Measurements from ENCODE around the gene ARID5B. TPM values are rescaled to one million over a fixed set of nuclear protein-coding genes. Genes with fewer than 3 reads are reported as not detected.

ARID5B gene
- total and polyA plus RNA-seq, 2 donors (not counting 1 experiment from before 2014, with no cell fraction given) = 118 to 145 TPM

GRCh38 chr10:62057850-62058249 is 156.4 kb downstream of the ARID5B start:
- no peak for TF ChIP-seq EZH2 (IDR thresholded peaks at IDR 0.05; ENCODE audit: low read length, missing control alignments)
- TF ChIP-seq CTCF (conservative IDR thresholded peaks at IDR 0.05 in 1 of 2, IDR thresholded peaks at IDR 0.05 in 1 of 2; ENCODE audit: low read depth in 1 of 2, low read length in 2 of 2) = no peak
- H3K9me3 ChIP-seq (ENCODE audit: control insufficient read depth, insufficient read depth, low read depth, low read length) = no peaks in the 10 kb centered on the region
- H3K9ac ChIP-seq (ENCODE audit: insufficient read depth, low read length) = no peak overlapping the region
- no peak for DNase-seq (ENCODE audit: low read depth in 2 of 2)
- peaks cover 30% of the 10 kb centered on the region for H3K4me1 ChIP-seq (ENCODE audit: control insufficient read depth, extremely low read depth, insufficient read depth, low read length)
- peaks cover 98% of the 10 kb centered on the region for H3K79me2 ChIP-seq (ENCODE audit: control insufficient read depth, insufficient read depth, low read length)
- peak overlapping the region; percentile 64 for H3K27ac ChIP-seq (ENCODE audit: insufficient read depth, low read length)
- no peak overlapping the region for H2AFZ ChIP-seq (ENCODE audit: low read length)
- H3K27me3 ChIP-seq (ENCODE audit: control insufficient read depth, insufficient read depth, low read length) = no peaks in the 10 kb centered on the region
- H3K4me3 ChIP-seq (replicated peaks in 1 of 4; ENCODE audit: control extremely low read depth in 1 of 4, insufficient read depth in 1 of 4, low read depth in 3 of 4, low read length in 4 of 4) = peak overlapping the region; percentile 2 to 79 (median 9)
- H3K4me2 ChIP-seq (ENCODE audit: extremely low read depth, insufficient read depth, low read length) = peak overlapping the region; percentile 80
- H4K20me1 ChIP-seq (ENCODE audit: control insufficient read depth, extremely low read depth, insufficient read depth, low read length) = no peaks in the 10 kb centered on the region
- peaks cover 27% of the 10 kb centered on the region for H3K36me3 ChIP-seq (ENCODE audit: control insufficient read depth, insufficient read depth, low read length)

- Histone ChIP-seq H3K36me3 (ENCODE audit: control insufficient read depth, insufficient read depth, low read length) (peaks cover 21% of the 10 kb centered on the region), H3K9me3 (ENCODE audit: control insufficient read depth, insufficient read depth, low read depth, low read length) (no peaks in the 10 kb centered on the region), H3K79me2 (ENCODE audit: control insufficient read depth, insufficient read depth, low read length) (peaks cover 94% of the 10 kb centered on the region), H4K20me1 (ENCODE audit: control insufficient read depth, extremely low read depth, insufficient read depth, low read length) (no peaks in the 10 kb centered on the region), H3K4me2 (ENCODE audit: extremely low read depth, insufficient read depth, low read length) (peak overlapping the region; percentile 80), H3K27ac (ENCODE audit: insufficient read depth, low read length) (peak overlapping the region; percentile 6), H3K9ac (ENCODE audit: insufficient read depth, low read length) (no peak overlapping the region), H3K4me1 (ENCODE audit: control insufficient read depth, extremely low read depth, insufficient read depth, low read length) (peaks cover 27% of the 10 kb centered on the region), H3K27me3 (ENCODE audit: control insufficient read depth, insufficient read depth, low read length) (no peaks in the 10 kb centered on the region), H3K4me3 (replicated peaks in 1 of 4; ENCODE audit: control extremely low read depth in 1 of 4, insufficient read depth in 1 of 4, low read depth in 3 of 4, low read length in 4 of 4) (peak overlapping the region in 3 of 4 experiments; percentile 2 to 79 (median 16)), H2AFZ (ENCODE audit: low read length) (no peak overlapping the region)
- TF ChIP-seq CTCF (conservative IDR thresholded peaks at IDR 0.05 in 1 of 2, IDR thresholded peaks at IDR 0.05 in 1 of 2; ENCODE audit: low read depth in 1 of 2, low read length in 2 of 2) (no peak), EZH2 (IDR thresholded peaks at IDR 0.05; ENCODE audit: low read length, missing control alignments) (no peak)
- DNase-seq (ENCODE audit: low read depth in 2 of 2) = no peak
These were observed 157.0 kb downstream of the ARID5B start for GRCh38 chr10:62058476-62058875.

GRCh38 chr10:62058896-62059216 is 157.4 kb downstream of the ARID5B start:
- Histone ChIP-seq H3K9me3 (ENCODE audit: control insufficient read depth, insufficient read depth, low read depth, low read length) (no peaks in the 10 kb centered on the region), H3K27ac (ENCODE audit: insufficient read depth, low read length) (no peak overlapping the region), H3K79me2 (ENCODE audit: control insufficient read depth, insufficient read depth, low read length) (peaks cover 94% of the 10 kb centered on the region), H3K4me3 (replicated peaks in 1 of 4; ENCODE audit: control extremely low read depth in 1 of 4, insufficient read depth in 1 of 4, low read depth in 3 of 4, low read length in 4 of 4) (peak overlapping the region in 1 of 4 experiments; percentile 79), H3K4me1 (ENCODE audit: control insufficient read depth, extremely low read depth, insufficient read depth, low read length) (peaks cover 28% of the 10 kb centered on the region), H3K27me3 (ENCODE audit: control insufficient read depth, insufficient read depth, low read length) (no peaks in the 10 kb centered on the region), H3K36me3 (ENCODE audit: control insufficient read depth, insufficient read depth, low read length) (peaks cover 22% of the 10 kb centered on the region), H3K4me2 (ENCODE audit: extremely low read depth, insufficient read depth, low read length) (no peak overlapping the region), H4K20me1 (ENCODE audit: control insufficient read depth, extremely low read depth, insufficient read depth, low read length) (no peaks in the 10 kb centered on the region), H3K9ac (ENCODE audit: insufficient read depth, low read length) (no peak overlapping the region), H2AFZ (ENCODE audit: low read length) (no peak overlapping the region)
- DNase-seq (ENCODE audit: low read depth in 2 of 2) = no peak
- TF ChIP-seq EZH2 (IDR thresholded peaks at IDR 0.05; ENCODE audit: low read length, missing control alignments) (no peak), CTCF (conservative IDR thresholded peaks at IDR 0.05 in 1 of 2, IDR thresholded peaks at IDR 0.05 in 1 of 2; ENCODE audit: low read depth in 1 of 2, low read length in 2 of 2) (no peak)

Measured in fibroblast of lung (primary cell).